GM18909 (cell line): ENCODE data around the gene ZFYVE28.

Source experiments
- ATAC-seq: cut with Tn5 transposase; IDR thresholded peaks from one replicate; pipeline ENCODE4 v1.9.1; 2021; ENCODE audit warnings: mild to moderate bottlenecking; ENCODE audit not compliant: unreplicated experiment, poor library complexity

Gene ZFYVE28

DNA sequence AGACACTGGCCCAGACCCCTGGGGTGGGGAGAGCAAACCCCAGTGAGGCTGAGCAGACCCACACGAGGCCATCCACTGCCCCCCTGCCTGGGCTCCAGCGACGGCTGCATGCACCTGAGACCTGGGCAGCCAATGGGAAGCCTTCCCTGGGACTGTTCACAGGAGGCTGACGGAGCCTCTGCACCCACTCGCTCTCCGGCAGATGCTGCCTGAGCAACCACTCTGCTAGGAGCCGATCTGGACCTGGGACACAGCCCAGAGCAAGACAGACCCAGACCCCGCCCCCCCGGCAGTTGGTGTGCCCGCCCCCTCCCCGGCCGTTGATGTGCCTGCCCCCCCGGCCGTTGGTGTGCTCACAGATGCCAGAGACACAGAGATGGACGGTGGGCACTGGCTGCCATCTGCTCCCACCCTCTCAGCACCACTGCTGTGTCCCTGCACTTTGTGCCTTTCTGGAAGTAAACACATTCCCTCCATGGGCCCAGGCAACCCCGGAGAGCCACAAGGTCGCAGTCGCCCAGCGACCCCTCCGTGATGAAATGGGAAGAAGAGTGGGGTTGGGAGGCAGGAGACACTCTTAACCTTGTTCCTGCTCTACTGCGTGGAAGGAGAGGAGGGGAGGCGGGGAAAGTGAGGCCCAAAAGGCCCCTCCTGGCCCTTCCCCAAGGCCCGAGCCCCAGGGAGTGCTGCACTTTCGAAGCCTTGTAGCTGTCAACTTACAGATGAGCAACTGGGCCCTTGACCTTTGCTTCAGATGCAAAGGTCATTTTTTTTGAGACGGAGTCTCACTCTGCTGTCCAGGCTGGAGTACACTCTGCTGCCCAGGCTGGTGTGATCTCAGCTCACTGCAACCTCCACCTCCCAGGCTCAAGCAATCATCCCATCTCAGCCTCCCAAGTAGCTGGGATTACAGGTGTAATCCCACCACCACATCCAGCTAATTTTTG is 62.0 kb downstream of the ZFYVE28 start:
- ATAC-seq = no peak

DNA sequence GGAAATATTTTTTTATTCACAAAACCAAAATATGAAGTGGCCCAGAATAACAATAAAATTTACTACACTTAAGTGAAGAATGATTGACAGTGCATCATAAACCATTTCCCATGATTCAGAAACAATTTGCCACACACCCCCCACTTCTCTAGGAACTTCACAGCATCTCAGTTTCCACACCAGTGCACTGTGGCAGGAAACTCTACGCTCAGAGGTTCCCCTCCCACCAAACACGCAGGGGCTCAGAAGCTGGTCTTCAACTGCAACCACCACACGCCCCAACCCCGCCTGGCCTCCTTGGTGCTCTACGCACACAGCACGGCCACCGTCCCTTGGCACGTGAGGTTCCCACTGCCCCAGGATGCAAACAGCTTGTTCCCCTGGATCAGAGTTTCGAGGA is 63.7 kb downstream of the ZFYVE28 start:
- no peak for ATAC-seq

DNA sequence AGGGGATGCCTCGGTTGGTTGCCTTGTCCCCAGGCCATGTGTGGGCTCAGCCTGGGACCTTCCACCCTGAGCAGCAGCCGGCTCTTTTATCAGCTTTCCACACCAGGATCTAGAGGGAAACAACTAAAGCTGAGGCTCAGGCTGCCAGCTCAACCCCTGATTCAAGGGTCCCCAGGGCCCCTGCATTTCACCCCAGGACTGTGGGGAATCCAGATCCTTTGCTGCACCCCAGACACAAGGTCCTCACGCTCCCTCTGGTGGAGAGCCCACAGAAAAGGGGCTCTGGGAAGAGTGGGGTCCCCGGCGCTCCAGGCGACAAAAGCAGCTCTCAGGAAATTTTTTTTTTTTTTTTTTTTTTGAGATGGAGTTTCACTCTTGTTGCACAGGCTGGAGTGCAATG is 64.3 kb downstream of the ZFYVE28 start:
- no peak for ATAC-seq

DNA sequence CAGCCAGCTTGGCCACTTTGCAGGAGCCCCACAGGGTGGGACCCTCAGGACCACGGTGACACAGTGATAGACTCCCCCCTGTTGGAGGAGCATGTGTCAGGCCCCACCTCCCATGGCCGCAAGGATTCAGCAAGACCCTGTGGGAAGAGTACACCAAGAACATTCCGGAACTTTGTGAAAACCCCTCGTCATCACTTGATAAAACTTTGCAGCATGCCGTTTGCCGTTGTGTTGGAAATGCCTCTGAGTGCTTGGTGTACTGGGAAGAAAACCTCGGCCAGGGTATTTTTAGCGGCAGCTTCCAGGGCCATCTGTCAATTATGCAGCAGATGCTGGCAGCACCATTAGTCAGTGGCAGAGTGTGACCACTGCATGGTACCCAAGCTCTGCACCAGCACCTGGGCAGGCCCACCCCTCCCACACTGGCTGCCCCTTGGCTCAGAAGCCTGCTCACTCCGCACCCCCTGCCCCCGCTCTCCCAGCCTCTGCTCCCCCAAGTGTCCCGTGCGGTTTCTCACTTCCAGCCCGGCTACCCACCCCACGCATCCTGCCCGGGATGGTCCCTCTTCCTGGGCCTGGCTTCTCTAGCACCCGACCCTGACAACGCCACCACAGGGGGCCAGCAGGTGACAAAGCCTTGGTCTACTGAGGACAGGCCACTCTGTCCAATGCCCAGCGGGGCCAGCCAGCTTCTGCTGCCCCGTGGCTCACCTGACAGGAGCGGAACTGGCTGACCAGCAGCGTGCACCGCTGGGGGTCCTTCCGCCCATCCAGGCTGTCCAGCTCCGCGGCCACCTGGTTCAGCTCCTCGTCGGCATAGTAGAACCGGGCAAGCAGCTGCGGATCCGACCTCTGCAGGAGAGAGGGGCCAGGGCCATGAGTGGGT is 65.0 kb downstream of the ZFYVE28 start:
- no peak for ATAC-seq

DNA sequence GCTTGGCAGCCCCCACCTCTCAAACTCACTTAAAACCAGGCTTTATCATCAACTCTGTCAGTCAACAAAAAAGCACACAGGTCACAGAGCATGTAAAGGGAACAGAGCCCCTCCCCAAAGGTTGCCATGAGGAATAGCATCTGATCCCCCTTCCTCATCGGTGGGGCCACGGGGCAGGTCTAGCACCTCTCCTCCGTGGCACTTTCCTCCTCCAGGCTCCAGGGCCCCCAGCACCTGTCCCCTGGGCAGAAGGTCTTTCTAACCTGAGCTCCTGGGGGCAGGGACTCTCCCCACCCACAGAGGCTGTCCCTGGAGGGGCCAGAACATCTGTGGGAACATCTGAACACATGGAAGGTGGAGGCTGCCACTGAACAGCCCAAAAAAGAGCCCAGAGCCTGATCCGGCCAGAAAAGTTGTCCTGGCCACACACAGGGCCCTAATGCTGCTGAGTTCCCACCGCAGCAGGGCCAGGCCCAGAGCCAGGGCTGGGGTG is 65.7 kb downstream of the ZFYVE28 start:
- ATAC-seq = no peak

DNA sequence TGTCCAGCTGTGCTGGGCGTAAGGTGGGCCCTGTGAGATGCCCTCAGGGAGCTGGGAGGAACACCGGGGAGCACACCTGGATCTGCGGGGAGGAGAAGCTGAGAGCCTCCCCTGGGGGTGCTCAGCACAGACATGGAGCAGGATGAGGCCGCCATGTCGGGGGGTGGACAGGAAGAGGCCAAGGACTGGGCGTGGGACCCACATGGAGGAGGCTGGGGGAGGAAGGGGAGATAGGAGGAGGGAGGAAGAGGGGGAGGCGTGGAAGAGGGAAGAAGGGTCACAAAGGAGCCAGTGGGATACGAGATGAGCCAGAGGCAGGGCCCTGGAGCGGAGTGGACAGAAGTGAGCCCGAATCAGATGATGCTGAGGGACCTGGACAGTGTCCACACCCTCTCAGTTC is 66.3 kb downstream of the ZFYVE28 start:
- ATAC-seq = no peak

DNA sequence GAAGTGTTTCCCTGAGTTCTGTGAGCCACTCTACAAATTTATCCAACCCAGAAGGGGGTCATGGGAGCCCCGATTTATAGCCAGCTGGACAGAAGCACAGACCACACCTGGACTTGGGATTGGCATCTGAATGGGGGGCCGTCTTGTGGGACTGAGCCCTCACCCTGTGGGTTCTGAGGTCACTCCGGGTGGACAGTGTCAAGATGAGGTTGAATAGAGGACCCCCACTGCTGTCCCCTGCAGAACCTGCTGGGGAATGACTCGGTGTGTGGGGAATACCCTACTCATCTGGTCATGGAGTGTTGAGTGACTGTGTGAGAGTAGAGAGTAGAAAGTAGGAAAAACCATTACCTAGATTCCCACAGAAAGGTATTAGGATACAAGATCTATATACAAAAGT is 67.5 kb downstream of the ZFYVE28 start:
- no peak for ATAC-seq

DNA sequence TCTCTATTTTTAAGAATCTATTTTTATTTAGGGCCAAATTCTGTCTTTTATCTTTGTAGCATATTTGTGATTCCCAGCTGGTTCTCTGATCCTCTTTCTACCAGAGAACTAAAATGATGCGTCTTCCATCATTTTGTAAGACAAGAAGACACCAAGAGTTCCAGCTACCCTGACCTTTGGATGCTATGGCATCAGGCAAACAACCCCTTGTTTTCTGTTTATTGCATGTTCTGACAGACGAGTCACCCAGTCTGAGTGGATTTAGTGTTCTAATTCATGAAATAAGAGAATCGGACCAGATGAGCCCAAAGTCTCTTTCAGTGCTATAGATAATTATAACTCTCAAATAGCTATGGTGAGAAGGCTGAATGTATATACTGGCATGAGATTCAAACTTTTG is 69.7 kb downstream of the ZFYVE28 start:
- ATAC-seq = no peak

DNA sequence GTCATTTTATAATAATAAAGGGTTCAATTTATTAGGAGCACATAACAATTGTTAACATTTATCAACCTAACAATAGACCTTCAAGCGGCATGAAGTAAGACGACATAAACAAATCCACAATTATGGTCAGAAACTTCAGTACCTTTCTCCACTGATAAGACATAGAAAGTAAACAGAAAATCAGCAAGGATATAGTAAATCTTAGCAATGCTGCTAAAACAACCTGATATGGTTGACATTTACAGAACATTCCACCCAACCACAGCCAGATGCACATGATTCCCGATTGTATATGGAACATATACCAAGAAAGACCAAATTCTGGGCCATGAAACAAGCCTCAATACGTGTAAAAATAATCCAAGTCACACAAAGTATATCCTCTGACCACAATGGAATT is 71.3 kb downstream of the ZFYVE28 start:
- no peak for ATAC-seq

DNA sequence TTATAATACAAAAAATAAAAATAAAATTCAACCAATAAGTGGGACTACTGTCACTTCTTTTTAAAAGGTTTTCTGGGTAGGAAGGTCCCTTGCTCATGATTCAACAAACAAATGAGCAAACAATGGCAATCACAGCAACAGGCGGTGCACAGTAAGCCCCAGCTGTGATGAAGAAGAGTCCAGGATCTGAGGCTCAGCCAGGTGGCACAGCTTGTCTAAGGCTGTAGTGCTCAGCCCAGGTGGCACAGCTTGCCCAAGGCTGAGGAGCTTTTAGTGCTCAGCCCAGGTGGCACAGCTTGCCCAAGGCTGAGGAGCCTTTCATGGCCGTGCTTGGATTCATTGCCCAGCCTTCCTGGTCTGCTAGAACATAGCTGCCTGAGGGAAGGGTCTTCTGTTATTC is 75.0 kb downstream of the ZFYVE28 start:
- no peak for ATAC-seq

DNA sequence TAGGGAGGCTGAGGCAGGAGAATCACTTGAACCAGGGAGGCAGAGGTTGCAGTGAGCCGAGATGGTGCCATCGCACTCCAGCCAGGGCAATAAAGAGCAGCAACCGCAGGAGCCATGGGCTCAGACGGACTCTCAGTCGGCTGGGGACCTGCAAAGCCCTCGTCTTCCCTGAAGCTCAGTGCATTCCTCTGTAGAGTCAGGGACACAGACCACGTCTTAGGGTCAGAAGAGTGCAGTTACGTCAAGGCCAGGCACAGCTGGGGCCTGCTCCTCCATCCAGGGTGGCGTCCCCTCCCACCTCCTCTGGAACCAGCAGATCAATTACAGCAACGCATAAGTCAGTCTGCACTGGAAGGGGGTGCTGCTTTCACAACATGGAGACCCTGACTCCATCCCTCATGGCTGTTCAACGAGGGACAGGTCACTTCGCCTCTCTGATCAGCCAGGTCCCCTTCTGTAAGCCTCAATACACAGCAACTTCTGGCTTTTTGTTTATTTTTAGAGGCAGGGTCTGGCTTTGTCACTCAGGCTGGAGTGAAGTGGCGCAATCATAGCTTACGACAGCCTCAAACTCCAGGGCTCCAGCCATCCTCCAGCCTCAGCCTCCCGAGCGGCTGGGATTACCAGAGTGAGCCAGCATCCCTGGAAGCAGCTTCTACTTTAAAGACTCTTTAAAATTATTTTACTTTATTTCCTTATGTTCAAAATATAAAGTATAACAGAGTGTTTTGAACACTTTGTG is 76.4 kb downstream of the ZFYVE28 start:
- ATAC-seq = no peak

DNA sequence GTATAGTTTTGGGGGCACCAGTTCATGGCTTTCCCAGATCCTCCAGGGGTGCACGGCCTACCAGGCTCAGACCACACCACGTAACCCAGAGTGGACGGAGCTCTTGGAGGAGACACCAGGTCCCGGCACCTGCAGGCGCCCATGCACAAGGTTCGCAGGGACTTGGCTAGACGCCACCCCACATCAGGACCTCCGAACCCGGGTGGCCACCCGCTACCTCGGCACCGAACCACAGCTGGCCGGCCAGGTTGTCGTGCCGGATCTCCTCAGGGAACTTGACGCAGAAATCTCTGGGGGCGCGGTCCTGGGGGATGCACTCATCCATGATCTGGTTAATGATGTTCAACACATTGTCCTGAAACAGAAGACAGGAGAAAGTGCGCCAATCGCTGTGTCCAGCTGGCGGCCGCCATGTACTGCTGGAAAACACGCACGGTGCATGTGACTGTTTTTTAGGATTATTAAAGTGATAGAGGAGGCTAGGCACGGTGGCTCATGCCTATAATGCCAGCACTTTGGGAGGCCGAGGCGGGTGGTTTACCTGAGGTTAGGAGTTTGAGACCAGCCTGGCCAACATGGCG is 77.1 kb downstream of the ZFYVE28 start:
- no peak for ATAC-seq

DNA sequence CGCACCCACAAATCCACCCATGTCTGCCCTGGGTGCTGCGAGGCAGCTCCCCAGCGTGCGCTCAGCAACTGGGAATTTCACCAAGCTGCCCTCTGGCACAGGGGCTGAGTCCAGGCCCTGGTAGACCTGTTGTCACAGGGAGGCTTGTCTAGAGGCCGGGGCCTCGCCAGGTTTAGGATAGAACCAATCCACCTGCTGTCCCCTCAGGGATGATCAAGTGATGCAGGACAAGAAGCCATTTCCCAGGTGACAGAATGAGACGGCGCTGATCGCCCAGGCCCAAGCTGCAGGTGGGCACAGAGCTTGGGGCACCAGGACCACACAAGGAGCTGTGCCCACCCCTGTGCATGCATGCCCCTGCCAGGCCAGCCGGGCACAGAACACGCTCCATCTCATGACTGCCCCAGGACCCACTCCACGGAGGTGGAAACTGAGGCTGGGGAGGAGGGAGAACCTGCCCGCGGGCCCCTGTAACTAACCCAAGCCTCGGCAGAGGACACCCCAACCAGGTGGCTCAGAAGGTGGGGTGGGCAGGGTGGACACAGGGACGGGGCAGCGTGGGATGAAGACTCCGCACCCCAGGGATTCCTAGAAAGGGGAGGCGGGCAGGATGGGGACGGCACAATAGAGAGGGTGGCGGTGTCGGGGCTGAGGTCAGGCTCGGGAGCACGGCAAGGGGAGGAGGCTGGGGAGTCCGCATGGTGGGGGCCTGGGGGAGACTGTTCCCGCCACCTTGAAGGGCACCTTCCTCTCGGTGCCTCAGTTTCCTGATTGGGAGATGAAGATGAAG is 78.0 kb downstream of the ZFYVE28 start:
- ATAC-seq = no peak

DNA sequence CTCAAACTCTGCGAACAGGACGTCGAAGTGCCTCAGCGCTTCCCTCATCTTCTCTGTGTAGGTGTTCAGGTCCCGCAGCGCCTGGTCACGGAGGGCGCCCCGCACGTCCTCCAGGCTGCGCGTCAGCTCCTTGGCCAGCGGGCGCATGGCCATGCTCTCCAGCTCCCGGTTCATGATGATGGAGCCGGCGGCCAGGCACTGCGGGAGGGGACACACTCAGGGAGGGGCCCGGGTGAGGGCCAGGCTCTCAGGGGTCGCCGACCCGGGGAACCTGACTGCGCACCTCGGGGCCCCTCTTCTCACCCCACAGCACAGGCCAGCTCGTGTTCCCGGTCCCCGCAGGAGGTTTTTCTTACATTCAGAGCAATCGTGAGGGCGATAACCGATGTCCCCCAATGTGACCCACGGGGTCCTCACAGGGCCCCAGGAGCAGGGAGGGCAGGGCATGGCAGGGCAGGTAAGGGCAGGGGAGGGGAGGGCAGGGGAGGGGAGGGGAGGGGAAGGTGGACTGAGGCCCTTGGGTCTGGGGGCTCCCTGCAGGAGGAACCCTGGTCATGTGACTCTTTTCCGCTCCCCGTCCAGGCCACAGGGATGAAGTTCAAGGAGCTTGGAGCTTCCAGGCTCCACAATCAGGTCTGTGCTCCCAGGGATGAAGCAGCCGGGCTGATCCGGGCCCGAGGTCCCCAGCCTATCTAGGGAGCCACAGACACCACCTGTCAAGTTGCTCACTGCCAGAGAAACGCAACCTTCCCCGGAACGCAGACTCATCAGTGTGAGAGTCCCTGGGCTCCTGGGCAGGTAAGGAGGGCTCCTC is 78.8 kb downstream of the ZFYVE28 start:
- no peak for ATAC-seq

DNA sequence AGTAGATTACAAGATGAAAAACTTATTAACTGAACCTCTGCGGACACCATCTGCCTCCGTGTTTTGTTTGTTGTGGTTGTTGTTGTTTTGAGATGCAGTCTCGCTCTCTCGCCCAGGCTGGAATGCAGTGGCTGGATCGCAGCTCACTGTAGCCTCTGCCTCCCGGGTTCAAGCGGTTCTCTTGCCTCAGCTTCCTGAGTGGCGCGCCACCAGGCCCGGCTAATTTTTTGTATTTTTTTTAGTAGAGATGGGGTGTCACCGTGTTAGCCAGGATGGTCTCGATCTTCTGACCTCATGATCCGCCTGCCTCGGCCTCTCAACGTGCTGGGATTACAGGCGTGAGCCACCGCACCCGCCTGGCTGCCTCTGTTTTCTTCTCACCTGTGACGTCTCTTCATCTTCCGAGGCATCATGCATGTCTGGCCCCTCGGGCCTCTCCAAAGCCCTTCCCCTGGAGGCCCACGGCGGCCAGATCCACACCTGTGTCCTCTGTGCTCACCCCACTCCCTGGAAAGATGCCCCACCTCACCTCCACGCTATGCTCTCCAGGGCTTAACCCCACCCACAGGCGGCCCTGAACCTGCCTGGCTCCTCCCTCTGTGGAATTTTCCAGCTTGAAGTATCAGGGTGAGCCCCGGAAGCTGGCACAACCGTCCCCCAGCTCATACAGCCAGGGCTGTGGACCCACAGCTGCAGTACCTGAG is 79.5 kb downstream of the ZFYVE28 start:
- no peak for ATAC-seq

DNA sequence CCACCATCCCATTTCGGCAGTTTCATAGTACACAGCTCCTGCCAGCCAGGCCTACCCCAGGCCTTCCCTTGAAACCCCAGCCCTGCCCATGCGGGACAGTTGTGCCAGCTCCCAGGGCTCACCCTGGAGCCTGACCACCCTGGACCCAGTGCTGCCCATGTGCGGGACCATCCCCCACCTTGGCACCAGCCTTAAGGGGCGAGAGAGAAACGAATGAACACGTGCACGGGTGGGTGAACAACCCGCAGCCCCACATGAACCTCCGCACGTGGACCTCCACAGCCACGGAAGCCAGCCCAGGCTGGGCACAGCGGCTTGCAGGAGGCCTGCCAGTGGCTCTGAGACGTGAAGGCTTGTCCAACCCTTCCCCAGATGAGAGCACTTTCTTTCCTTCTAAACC is 80.5 kb downstream of the ZFYVE28 start:
- ATAC-seq = no peak

DNA sequence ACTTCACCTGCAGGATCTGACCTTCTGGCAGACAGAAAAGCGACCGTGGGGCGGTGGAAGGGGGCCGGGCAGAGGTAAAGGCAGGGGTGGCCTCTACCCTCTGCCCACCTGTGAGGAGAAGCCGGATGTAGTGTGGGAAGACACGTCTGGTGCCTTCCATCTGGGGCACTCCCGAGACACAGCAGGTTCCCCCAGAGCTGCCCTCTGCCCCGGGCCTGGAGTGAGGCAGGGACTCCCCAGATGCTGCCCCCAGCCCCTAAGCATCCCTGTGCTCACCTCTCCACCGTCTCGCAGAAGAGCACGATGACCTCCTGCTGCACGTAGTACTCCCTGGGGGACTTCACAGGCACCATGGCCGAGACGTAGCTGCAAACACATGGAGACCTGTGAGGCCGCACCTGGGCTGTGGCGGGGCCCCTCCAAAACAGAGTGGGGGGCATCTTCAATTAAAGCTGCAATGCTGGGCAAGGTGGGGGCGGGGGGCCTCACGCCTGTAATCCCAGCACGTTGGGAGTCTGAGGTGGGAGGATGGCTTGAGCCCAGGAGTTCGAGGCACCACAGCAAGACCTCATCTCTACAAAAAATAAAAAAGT is 81.2 kb downstream of the ZFYVE28 start:
- no peak for ATAC-seq

DNA sequence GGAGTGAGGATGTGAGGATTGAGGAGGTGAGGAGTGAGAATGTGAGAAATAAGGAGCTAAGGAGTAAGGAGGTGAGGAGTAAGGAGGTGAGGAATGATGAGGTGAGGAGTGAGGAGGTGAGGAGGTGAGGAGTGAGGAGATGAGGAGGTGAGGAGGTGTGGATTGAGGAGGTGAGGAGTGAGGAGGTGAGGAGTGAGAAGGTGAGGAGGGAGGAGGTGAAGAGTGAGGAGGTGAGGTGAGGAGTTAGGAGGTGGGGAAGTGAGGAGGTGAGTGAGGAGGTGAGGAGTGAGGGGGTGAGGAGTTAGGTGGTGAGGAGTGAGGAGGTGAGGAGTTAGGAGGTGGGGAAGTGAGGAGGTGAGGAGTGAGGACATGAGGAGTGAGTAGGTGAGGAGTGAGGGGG is 81.8 kb downstream of the ZFYVE28 start:
- no peak for ATAC-seq
